NCI-H748 (cell line): ENCODE results near the gene GRHPR.

Experiments used
- DNase-seq: peaks from one replicate; lab custom pipeline; 2025; ENCODE audit not compliant: unreplicated experiment; lab: John Stamatoyannopoulos, UW

The GRHPR gene

DNA sequence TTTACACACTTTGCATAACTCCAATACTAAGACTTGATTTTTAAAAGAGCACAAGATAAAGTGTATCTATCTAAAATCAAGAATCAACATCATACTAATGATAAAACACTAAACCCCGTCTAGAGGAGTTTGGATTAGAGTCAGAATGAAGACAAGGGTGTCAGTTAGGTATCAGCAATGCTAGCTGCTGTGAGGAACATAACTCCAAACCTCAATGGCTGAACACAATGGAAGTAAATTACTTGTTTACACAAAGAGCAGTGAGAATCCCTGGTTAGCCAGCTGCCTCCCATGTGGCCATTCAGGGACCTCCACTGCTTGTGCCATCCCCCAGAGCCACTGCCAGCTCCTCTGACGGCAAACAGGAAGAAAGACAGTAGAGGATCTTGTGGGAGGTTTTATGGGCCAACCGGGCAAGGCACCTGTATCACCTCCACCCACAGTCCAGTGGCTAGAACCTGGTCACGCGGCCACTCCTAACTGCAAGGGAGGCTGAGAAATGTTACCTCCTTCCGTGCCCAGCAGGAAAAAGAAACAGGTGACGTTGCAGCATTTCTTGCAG is 24.0 kb upstream of the GRHPR start:
- DNase-seq = peak; percentile 56

DNA sequence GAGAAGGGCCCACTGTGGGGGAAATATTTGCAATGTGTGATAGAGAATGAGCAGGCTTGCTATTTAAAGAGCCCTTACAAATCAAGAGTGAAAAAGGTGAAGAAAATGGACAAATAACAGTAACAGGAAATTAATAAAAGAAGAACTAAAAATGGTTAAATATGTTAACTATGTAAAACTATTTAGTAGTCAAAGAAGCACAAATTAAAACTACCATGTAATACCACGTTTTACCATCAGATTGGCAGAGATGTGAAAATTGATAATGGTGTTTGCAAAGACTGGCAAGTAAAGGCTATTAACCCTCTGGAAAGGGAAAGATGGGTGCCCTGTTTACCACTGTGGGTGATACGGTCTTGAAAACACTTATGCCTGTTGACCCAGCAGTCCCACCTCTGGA is 23.2 kb upstream of the GRHPR start:
- DNase-seq = no peak

GRCh38 chr9:37404590-37404989 is 17.9 kb upstream of the GRHPR start:
- no peak for DNase-seq

- DNase-seq = no peak
Measured at GRCh38 chr9:37405350-37405749, 17.1 kb upstream of the GRHPR start.

DNA sequence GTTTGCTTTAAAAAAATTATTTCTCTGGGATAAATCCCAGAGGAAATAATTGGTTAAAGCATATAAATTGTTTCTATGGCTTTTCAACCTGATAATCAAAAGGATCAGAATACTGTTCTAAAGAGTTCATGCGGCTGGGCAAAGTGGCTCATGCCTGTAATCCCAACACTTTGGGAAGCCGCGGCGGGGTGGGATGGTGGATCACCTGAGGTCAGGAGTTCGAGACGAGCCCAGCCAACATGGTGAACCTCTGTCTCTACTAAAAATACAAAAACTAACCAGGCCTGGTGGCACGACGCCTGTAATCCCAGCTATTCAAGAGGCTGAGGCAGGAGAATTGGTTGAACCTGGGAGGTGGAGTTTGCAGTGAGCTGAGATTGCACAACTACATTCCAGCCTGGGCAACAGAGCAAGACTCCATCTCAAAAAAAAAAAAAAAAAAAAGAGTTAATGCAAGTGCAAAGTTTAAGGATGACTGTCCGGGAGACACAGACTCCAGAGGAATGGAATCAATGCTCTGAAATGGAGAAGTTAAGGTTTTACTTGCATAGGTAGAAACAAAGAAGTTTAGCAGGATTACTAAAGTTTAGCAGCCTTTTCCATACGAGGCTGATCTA is 16.6 kb upstream of the GRHPR start:
- no peak for DNase-seq

DNA sequence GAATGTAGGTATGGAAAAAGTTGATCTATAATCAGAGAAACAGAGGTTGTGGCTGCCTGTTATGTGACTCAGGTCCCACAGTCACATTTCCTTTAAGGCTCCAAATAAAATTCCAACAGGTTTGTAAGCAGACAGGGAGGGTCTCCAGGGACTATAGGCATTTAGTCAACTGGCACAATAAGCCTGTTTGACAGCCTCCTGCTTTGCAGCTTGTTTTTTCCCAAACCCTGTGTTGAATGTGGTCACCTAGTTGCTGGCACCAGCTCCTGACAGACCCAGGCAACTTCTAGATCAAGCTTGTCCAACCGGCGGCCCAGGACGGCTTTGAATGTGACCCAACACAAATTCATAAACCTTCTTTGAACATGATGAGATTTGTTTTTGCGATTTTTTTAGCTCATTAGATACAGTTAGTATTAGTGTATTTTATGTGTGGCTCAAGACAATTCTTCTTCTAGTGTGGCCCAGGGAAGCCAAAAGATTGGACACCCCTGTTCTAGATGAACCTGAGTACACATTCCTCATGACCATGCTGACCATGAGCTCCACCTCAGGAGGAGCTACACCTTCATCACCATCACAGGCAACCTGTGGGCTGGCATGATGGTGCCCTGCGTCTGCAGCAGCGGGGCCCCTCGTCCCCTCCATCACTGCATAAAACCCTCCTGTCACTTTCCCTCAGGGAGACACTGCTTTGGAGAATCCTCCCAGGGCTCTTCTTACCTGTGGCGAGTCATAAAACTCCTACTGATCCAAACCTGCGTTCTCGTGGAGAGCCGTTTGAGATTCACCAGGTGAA is 15.7 kb upstream of the GRHPR start:
- no peak for DNase-seq

- DNase-seq = no peak
Measured at GRCh38 chr9:37407468-37407867, 15.0 kb upstream of the GRHPR start.

GRCh38 chr9:37408933-37409710 is 13.4 kb upstream of the GRHPR start:
- DNase-seq = no peak

GRCh38 chr9:37410354-37410861 is 12.1 kb upstream of the GRHPR start:
- DNase-seq = no peak

GRCh38 chr9:37410969-37411785 is 11.3 kb upstream of the GRHPR start:
- DNase-seq = no peak

- no peak for DNase-seq
Measured at GRCh38 chr9:37412431-37413151, 9.9 kb upstream of the GRHPR start.

GRCh38 chr9:37413311-37413710 is 9.2 kb upstream of the GRHPR start:
- no peak for DNase-seq

DNA sequence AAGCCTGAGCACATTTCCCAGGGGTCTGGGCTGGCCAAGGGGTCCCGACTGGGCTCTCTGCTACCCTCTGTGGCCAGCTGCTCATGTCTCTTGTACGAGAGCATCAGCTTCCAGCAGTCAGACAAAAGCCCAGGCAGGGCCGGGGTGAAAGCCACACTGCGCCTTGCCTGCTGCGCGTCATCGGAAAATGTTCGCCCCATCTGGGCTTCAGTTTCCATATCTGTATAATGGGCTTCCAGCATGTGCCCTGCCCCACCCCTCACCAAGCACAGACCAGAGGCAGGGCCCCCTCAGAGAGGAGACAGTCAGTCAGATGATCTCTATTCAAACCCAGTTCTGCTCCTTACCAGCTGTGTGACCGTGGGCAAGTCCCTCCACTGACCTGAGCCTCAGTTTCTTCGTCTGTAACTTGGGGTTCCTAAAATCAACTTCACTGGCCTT is 8.0 kb upstream of the GRHPR start:
- no peak for DNase-seq

DNA sequence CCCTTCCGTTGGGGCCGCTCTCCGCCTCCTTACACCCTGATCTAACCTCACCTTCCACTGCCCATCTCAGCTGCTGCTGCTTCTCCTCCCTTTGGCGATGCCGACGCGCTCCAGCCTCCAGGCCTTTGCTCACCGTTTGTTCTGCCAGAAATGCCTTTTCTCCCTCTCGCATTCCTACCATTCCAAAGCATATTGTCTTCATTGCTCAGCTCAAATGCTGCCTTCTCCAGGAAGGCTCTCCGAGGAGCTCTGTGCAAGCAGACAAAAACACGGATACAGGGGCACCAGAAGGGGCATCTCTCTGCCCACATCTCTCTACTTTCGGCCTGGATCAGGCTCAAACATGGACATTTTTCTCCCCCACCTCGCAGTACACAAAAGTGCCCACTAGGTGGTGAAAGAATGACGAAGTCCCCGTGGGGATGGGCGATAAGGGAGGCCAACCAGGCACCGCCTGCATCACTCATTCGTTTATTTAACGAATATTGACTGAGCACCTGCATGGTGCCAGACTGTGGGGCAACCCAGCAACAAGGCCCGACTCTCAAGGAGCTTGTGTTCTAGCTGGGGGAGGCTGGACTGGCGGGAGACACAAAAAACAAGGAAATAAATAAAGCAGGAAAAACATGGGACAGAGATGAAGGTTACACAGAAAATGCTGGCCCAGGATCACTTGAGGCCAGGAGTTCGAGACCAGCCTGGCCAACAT is 7.3 kb upstream of the GRHPR start:
- DNase-seq = peak; percentile 72

DNA sequence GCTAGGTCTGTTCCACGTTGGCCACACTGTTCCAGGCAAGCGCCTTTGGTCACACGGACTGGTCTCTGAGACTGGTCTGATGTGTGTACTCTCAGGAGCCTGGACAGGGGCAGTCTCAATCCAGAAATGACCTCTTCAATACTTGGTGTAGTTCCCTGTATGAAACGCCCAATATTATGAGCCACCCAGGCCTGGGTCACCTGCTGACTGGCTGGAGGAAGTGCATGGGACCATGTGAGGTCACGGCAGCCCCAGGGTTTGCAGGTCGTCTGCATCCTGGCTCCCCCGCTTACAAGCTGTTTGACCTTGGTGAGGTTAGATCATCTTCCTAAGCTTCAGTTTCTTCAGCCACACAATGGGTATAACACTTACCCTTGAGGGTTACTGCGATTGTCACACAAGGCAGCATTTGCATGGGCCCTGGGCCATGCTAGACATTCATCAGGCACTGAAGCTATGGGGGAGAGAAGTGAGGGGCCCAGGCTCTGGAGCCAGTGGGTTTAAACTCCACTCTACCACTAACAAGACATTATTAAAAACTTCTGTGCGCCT is 5.2 kb upstream of the GRHPR start:
- no peak for DNase-seq

- DNase-seq = no peak
Measured at GRCh38 chr9:37417857-37418618, 4.5 kb upstream of the GRHPR start.

- no peak for DNase-seq
Measured at GRCh38 chr9:37419204-37419603, 3.3 kb upstream of the GRHPR start.
